GM12872 (cell line): ENCODE results near the gene RYR3.

Source experiments
- CTCF ChIP-seq: IDR thresholded peaks from 3 replicates; pipeline ENCODE4 v1.5.1; 2011; ENCODE audit warnings: low read depth, mild to moderate bottlenecking, low read length, moderate library complexity; ENCODE audit not compliant: insufficient read depth

The RYR3 gene

DNA sequence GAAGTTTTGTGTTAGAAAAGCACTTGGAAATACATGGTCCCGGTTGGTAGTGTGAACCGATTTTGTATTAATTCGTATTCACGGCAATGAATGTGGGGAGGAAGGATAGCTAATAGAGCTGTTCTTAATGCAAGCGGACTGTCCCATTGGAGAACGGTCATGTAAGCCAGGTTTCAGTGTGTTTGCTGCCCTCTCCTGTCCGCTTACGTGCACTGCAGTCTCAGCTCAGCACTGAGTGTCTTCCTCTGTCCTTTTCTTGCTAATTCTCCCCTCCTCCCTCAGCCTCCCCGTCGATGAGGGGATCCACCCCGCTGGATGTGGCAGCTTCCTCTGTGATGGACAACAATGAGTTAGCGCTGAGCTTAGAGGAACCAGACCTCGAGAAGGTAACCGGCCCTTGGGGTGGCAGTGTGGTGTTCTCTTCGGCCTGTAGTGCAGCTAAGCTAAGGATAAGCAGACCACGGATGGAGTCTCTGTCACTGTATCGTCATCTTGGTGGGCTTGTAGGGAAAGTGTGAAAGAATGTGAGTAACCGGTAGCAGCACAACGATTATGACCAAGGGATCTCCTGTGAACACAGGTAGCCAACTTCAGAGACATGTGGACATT is 390.0 kb downstream of the RYR3 start:
- peak; percentile 99 for TF ChIP-seq CTCF

- TF ChIP-seq CTCF, result no peak
These were observed 390.5 kb downstream of the RYR3 start for GRCh38 chr15:33701304-33701696.

DNA sequence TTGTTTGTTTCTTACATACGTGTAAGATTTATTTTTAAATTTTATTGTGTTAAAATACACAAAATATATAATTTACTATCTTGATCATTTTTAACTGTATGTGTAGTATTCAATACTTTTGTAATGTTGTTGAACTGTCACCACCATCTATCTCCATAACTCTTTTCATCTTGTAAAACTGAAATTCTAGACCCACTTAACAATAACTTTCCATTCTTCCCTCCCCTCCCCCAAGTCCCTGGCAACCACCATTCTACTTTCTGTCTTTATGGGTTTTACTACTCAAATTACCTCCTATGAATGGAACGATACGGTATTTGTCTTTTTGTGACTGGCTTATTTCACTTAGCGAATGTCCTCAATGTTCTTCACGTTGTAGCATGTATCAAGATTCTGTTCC is 395.4 kb downstream of the RYR3 start:
- no peak for TF ChIP-seq CTCF

DNA sequence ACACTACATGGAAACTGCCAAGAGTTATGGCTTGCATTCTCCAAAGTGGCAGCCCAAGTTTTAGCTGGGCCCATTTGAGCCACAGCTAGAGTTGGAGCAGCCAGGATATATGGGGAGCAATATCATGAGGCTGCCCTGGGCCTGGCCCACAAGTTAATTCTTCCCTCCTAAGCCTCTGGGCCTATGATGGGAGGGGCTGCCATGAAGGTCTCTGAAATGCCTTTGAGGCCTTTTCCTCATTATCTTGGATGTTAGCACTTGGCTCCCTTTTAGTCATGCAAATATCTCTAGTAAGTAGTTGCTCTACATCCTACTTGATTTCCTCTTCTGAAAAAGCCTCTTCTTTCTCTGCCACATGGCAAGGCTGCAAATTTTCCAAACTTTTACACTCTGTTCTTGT is 400.0 kb downstream of the RYR3 start:
- no peak for TF ChIP-seq CTCF

DNA sequence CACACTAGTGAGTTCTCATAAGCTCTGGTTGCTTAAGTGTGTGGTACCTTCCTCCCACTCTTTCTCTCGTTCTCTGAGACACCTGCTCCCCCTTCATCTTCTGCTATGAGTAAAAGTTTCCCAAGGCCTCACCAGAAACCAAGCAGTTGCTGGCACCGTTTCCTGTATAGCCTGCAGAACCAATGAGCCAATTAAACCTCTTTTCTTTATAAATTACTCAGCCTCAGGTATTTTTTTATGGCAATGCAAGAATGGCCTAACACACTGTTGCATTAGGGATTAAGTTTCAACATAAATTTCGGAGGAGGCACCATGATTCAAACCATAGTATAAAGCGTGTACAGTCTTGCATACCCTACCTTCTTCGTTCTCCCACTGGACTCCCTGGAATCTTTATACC is 405.3 kb downstream of the RYR3 start:
- no peak for TF ChIP-seq CTCF

DNA sequence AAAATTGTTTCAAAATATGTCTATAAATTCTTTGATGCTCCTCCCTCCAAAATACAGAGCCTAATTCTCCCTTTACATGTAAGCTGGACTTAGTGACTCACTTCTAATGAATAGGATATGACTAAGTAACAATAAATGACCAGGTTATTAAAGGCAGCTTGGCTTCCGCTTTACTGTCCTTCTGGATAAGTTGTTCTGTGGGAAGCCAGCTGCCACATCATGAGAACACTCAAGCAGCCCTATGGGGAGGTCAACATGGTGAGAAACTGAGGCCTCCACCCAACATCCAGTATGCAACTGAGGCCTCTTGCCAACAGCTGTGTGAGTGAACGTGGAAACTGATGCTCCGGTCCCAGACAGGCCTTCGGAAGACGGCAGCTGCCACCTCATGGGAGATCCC is 410.2 kb downstream of the RYR3 start:
- TF ChIP-seq CTCF, result no peak

- TF ChIP-seq CTCF, result no peak
These were observed 411.4 kb downstream of the RYR3 start for GRCh38 chr15:33722005-33722672.
